MM.1S (cell line): Measurements from ENCODE around the gene MICAL2.

Experiments
- CTCF ChIP-seq: fragments of 300-600 bp; sonication (generic); IDR thresholded peaks from 2 replicates; pipeline ENCODE4 v1.5.1; 2016; ENCODE audit warnings: antibody characterized with exemption, low read length, mixed read lengths
- EZH2 ChIP-seq: fragments of 300-600 bp; sonication (generic); optimal IDR thresholded peaks from 2 replicates; pipeline ENCODE3; 2017; ENCODE audit warnings: low read depth, mild to moderate bottlenecking, antibody characterized with exemption, low read length, mixed read lengths

GRCh38 chr11:12207384-12208150, 97.2 kb downstream of the MICAL2 start:
- no peak for TF ChIP-seq CTCF
- no peak for TF ChIP-seq EZH2
